ENCODE measurements around the gene FNDC11.

FNDC11 gene

DNA sequence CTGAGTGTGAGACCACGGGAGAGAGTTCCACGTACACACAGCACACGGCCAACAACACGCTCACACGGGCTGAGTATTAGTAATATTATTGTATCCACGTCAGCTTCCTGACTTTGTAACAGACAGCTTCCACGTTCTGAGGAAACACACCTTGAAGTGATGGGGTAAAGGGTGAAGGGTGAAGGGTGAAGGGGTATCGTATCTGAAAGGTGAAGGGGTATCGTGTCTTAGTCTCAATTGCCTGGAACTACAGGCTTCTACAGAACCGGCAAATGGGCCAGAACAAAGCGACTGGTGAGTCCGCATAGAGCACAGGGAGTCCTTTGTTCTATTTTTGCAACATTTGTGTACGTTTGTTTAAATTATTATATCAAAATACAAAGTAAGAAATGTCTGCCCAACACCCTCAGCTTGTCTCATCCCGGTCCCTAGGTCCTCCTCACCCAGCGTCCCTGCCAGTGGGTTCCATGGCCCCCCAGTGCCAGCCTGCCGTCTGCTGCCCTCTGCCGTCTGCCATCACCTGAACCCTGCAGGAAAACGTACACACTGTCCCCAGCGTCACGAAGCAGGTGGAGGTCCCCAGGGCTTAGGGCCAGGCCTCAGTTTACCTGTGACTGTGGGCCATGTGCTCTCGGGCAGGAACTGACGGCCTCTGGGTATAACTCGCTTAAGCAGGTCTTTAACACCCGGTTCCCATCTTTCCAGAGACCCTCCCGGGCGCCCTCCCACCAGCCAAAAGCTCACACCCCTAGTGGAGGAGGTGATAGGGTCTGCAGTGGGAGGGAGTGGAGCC is 24.5 kb downstream of the FNDC11 start:
- in situ Hi-C loops (cut with MboI; ENCODE audit: low sequenced_read_pairs): no loop called here

- in situ Hi-C loops (cut with MboI; ENCODE audit: low sequenced_read_pairs): no loop called here
Measured at GRCh38 chr20:63579017-63579694, 25.2 kb downstream of the FNDC11 start.

GRCh38 chr20:63580796-63581461 is 27.0 kb downstream of the FNDC11 start:
- in situ Hi-C loops (cut with MboI; ENCODE audit: low sequenced_read_pairs): no loop called here

DNA sequence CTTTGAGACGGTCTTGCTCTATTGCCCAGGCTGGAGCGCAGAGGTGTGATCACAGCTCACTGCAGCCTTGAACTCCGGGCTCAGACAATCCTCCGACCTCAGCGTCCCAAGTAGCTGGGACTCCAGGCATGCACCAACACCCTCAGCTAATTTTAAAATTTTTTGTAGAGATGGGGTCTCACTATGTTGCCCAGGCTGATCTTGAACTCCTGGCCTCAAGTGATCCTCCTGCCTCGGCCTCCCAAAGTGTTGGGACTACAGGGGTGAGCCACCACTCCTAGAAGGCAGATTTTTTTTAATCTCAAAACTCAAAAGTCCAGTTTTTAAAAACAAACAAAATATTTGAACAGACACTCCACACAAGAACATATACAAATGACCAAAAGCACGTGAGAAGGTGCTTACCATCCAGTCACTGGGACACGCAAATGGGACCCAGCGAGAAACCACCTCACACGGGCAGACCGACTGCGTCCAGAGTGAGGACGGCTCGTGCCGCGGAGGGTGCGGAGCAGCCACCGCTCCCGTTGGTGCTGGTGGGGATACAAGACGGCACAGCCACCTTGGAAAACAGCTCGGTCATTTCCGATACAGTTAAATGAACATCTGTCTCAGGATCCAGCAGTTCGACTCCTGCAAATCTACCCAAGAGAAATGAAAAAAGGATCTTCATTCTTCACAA is 28.6 kb downstream of the FNDC11 start:
- in situ Hi-C loops (cut with MboI; ENCODE audit: low sequenced_read_pairs): no loop called here

DNA sequence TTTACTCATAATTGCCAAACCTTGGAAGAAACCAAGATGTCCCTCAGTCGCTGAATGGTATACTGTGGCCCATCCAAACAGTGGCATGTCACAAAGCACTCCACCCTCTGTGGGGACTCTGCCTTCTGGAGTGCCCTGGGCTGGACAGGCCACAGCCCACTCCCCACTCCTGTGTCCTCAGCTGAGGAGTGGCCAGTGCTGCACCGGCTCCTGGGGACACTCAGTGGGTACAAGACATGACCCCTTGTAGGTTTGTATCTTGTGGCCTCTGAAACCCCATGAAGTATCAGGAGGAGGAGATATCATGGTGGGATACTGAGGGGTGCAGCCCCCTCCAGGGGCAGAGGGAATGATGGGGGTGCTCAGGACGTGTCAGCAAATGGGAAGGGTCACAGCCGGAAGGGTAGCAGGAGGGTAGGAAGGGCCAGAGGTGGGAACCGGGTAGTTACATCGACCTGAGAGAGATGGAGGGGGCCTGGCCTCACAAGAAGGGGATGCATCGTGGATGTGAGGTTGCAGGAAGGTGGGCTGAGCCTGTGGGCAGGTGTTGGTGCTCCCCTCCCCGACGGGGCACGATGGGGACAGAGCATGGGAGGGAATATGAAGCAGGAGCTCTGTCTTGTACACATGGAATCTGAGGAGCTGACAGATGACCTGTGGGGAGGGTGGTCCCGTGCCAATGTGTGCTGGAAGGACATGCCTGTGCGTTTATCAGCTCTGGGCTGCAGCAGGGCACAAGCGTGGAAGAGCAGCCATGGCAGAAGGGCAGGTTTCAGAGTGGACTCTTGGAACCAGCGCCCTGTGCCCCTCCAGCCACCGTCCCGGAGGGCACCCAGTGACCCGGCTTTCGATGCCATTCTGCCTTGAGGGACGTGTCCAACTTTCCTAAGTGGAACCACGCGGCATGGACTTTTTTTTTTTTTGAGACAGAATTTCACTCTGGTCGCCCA is 31.9 kb downstream of the FNDC11 start:
- in situ Hi-C loops (cut with MboI; ENCODE audit: low sequenced_read_pairs): no loop called here

GRCh38 chr20:63586797-63587196 is 32.8 kb downstream of the FNDC11 start:
- in situ Hi-C loops (cut with MboI; ENCODE audit: low sequenced_read_pairs): no loop called here

- in situ Hi-C loops (cut with MboI; ENCODE audit: low sequenced_read_pairs): no loop called here
Measured at GRCh38 chr20:63587256-63587655, 33.3 kb downstream of the FNDC11 start.

DNA sequence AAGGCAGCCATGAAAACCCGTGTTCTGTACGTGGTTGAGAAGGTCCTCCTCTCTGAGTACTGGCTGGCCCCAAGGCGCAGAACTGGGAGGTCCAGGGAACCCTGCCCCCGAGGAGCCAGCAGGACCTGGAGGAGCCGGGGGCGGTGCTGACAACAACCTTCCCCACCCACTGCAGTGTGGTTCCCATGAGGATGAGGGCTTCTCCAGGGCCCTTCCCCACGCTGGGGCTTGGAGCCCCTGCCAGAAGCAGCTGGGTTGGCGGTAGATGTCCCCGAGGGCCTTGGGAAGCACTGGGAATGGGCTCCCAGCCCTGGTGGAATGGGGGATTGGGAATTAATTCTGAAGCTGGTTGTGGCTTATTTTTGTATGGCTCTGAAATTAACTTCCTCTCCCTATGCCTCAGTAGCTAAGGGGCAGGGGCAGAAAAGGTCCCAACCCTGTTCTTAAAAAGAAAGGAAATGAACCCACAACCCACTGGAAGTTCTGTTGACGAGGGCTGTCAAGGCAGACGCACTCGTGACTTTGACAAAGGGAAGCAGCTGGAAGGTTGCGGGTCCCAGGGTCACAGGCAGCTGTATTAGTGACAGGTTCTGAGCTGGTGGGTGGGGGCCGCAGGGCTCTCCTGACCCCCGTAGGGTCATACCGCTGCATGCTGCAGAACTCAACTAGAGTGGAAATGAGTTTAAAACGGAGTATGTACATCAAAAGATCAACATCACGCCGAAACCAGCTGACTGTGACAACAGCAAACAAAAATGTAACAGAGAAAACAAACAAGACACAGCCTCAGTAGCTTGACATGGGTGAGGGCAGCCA is 34.0 kb downstream of the FNDC11 start:
- in situ Hi-C loops (cut with MboI; ENCODE audit: low sequenced_read_pairs): no loop called here

DNA sequence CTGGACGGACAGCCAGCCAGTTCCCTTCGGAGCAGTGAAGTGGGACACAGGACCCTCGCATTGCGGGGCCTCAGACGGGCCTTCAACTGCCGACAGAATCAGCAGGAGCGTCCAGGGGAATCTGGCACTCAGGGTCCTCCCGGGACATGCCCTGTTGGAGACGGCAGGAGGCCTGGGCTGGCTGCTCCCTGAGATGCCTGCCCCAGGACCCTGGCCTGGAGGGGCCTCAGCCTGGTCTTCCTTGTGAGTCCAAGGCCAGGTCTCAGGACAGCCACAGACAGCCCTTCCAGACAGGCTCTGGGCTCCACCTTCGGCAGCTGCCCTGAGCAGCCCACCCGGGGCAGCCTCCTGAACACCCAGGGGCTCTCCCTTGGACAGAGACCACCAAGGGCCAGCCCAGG is 34.7 kb downstream of the FNDC11 start:
- in situ Hi-C loops (cut with MboI; ENCODE audit: low sequenced_read_pairs): no loop called here

GRCh38 chr20:63589261-63590217 is 35.6 kb downstream of the FNDC11 start:
- in situ Hi-C loops (cut with MboI; ENCODE audit: low sequenced_read_pairs): no loop called here

DNA sequence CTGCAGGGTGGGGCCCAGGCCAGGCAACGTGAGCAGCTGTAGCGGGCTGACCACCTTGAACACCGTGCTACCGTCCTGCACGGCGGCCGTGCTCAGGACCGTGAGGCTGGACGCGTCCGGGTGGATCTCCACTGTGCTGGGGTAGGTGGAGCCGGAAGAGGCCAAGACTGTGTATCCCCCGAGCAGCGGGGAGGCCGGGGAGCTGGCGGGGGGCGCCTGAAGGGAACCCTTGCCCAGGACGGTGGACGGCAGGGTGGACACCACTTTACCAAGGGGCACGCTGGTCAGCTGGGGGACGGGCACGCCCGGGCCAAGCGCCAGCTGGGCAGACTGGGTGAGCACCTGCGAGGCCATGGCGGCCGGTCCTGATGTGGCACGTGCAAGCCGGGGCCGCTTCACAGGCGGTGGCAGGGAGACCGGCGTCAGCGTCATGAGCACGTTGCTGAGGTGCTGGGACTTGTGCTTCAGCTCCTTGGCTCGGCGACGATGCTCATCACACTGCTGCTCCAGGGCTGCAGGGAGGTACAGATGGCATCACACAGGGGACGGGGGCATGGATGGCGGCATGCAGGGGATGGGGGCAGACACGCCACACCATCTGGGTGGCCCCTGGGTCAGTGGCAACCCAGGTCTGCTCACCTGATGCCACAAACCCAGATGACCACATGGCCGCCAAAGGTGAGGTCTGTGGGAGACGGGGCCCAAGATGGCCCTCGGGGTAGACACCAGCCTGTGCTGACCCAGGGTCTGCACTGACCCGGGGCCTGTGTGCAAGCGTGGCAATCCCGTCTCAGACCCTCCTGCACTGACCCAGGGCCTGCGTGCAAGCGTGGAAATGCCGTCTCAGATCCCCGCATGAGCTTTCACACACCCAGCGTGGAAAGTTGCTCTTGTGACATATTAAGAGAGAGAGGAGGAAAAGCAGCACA is 36.5 kb downstream of the FNDC11 start:
- in situ Hi-C loops (cut with MboI; ENCODE audit: low sequenced_read_pairs): no loop called here

GRCh38 chr20:63591147-63591533 is 37.2 kb downstream of the FNDC11 start:
- in situ Hi-C loops (cut with MboI; ENCODE audit: low sequenced_read_pairs): no loop called here

GRCh38 chr20:63591786-63592355 is 37.9 kb downstream of the FNDC11 start:
- in situ Hi-C loops (cut with MboI; ENCODE audit: low sequenced_read_pairs): no loop called here

DNA sequence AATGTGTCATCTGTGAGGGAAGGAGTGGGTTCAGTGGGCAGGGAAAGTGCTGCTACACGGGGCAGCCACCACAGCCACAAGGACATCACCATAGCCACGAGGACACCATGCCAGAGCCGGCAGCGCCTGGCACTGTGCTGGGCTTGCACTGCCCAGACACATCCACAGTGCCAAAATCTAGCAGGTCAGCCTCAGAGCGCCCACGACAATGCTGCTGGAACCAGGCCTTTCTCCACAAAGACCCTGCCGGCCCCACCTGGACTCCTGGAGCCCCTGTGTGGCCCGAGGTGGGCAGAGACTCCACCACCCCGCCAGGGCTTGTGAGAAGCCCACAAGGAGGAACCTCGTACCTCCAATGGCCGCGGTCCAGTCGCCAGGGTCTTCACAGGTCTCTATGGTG is 38.7 kb downstream of the FNDC11 start:
- in situ Hi-C loops (cut with MboI; ENCODE audit: low sequenced_read_pairs): no loop called here

- in situ Hi-C loops (cut with MboI; ENCODE audit: low sequenced_read_pairs): no loop called here
Measured at GRCh38 chr20:63594043-63594561, 40.1 kb downstream of the FNDC11 start.

GRCh38 chr20:63595416-63596127 is 41.6 kb downstream of the FNDC11 start:
- in situ Hi-C loops (cut with MboI; ENCODE audit: low sequenced_read_pairs): no loop called here

All from HL-60/S4 (cell line).